Measurements from ENCODE around the gene ZNF474.

DNA sequence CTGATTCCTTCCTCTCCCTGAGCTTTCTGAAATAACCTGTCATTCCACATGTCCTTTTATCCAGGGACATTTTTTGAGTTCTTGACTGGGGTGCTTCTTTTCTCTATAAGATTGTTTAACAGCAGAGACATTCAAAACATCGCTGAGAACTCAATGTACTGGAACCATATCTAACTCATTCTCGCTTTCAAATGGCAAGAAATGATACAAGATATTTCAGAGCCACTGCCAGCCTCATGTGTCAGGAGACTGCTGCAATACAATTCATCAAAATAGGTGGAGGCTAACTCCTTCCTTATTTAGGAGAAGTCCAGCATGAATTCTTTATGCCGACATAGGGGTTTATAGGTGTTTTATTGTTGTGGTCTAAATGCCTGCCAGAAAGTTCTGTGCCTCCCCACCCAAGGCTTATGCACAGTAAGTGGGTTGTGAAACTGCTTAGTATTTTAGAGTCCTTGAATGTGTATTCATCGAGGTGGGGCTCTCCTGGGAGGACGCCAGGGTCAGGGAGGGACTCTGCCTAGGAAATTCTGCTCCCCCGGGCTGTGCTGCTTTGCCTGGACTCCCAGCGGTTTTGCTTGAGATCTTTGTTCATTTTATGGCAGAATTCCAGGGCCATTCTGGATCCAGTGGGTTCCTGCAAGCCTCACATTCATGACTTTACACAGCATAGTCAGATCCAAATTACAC, 53.9 kb downstream of the ZNF474 start:
- TF ChIP-seq, protein P1, sequence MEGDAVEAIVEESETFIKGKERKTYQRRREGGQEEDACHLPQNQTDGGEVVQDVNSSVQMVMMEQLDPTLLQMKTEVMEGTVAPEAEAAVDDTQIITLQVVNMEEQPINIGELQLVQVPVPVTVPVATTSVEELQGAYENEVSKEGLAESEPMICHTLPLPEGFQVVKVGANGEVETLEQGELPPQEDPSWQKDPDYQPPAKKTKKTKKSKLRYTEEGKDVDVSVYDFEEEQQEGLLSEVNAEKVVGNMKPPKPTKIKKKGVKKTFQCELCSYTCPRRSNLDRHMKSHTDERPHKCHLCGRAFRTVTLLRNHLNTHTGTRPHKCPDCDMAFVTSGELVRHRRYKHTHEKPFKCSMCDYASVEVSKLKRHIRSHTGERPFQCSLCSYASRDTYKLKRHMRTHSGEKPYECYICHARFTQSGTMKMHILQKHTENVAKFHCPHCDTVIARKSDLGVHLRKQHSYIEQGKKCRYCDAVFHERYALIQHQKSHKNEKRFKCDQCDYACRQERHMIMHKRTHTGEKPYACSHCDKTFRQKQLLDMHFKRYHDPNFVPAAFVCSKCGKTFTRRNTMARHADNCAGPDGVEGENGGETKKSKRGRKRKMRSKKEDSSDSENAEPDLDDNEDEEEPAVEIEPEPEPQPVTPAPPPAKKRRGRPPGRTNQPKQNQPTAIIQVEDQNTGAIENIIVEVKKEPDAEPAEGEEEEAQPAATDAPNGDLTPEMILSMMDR (conservative IDR thresholded peaks at IDR 0.05; ENCODE audit: low read depth, low read length): no peak
- TF ChIP-seq EZH2 (IDR thresholded peaks at IDR 0.05; ENCODE audit: borderline replicate concordance, low read depth, low read length, poor library complexity, severe bottlenecking): no peak

All from A673 (cell line).